OCI-M2 (cell line): ENCODE results near the gene C1orf226.
"Not testable (repeated sequence)": the region's sequence is repeated elsewhere in the genome, so short reads cannot be mapped to it uniquely, and the experiment has no call there.

Experiments used
- DNase-seq: peaks from one replicate; lab custom pipeline; 2025; ENCODE audit not compliant: unreplicated experiment; lab: John Stamatoyannopoulos, UW

Gene C1orf226, protein sequence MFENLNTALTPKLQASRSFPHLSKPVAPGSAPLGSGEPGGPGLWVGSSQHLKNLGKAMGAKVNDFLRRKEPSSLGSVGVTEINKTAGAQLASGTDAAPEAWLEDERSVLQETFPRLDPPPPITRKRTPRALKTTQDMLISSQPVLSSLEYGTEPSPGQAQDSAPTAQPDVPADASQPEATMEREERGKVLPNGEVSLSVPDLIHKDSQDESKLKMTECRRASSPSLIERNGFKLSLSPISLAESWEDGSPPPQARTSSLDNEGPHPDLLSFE

DNA sequence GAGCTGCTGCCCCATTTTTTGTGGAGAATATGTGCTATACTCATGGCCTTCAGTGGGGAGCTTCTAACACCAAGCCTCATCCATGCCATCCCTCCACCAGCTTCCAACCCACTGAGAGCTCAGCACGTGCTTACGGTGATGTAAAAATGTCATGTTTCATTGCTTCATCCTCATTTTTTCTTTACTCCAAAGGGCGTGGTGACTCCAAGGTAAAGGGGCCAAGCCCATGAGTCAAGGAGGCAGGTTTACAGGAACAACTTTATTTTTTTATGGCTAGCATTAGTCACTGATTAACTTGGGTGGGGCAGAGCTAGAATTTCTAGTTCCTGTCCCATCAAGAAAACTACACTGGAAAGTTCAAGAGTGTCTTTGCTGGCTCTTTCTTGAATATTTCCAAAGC, at the start of gene C1orf226:
C1orf226 (plus strand) TSS at position 346 of the 400 bp plus-strand sequence. CDS start 174 bp downstream, outside the sequence.
- DNase-seq = no peak

DNA sequence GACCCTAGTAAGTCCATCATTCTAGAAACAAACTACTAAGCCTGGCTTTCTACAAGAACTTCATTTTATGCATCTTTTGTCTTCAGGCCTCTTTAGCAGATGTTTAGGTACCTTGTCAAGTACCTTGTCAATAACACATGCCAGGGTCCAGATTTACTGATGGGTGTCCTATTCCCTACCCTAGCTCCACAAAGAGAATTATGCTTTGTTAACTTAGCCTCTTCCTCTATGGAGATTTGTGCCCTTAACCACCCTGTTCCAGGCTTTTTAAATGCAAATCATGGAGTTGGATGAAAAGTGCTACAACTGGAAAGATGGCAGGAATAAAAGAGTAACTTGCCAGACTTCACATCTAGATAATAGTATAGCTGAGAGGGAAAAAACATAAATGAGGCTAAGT, 47.5 kb upstream of the C1orf226 start:
- DNase-seq = no peak

DNA sequence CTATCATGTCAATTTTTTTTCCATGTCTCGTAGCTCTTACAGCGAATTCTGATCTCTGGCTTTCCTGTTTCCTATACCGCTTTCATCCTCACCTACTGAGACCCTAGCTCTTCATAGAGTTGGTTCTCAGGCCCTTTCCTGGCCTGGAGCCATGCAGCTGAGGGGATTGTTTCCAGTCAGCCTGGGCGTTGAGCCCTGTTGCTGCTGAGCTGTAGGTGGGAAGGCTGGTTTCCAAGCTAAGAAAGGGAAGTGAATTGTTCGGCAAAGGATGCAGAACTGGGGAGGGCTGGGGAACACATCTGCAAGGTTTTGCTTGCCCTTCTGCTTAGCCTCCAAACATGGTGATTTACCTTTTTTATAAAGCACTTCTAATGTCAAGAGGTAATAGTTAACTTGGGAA, 46.4 kb upstream of the C1orf226 start:
- no peak for DNase-seq

DNA sequence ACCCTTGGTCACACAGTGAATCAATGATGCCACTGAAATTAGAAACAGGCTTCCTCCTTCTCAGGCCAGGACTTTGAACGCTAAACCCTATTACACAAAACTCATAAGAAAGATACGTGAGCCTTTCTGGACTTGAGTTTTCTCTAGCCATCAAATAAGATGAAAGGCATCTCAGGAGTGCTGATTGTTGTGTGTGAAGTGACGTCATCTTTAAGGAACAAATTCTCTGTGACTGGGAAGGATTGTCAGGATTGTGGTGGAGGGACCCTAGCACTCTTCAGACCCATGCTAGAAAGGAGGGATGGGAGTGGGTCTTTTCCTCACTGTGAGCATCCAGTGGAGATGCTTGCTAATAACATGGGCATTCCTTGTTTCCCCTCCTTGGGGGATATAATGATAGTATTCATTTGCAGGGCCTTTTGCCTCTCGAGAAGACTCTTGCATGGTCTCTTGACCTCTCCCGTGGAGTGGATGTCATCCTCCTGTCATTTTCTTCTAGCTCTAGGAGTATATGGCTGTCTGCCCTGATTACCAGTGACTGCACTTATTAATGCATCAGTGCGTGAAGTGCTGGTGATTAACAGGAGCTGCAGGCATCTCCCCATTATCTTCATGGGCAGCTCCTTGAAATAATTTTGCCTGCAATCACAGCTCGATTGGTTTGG, 44.8 kb upstream of the C1orf226 start:
- DNase-seq = no peak

DNA sequence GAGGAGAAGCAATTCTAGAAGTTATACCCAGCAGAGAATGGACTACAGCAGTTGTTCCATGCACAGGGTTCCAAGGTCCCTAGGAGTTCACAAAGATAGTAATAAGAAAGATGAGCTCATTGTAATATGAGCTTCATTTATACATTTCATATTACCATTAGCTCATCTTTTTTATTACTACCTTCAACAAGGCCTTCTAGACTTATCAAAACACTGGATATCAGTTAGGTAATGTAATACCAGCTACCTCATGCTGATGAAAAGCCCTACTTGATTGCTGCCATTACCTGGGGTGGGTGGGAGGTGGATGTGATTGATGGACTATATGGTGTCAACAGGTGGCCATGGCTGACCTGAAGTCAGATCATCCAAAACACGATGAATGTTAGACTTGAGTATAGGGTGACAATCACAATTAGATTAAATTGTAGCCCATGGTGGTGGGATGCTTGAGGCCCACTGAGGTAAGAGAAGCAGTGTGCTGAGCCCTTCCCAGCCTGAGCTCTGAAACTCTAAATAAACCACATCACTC, 39.0 kb upstream of the C1orf226 start:
- DNase-seq = no peak

DNA sequence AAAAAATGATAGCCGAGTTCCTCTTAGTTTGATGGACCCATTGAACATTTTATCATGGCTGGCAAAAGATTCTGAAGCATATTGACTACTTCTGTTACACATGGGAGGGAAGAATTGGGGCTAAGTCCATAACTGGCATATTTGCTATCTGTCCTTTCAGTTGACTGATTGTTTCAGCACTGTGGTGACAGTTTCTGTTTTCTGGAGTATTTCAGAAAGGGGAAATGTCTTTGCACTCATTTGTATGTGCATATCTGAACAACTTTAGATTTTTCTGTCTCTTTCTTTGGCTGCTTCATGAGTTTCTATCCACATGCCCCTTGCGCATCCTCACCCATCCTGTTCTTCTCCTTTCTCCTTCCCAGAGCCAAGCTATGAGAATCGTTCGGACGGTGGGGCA, 38.1 kb upstream of the C1orf226 start:
- DNase-seq = no peak

DNA sequence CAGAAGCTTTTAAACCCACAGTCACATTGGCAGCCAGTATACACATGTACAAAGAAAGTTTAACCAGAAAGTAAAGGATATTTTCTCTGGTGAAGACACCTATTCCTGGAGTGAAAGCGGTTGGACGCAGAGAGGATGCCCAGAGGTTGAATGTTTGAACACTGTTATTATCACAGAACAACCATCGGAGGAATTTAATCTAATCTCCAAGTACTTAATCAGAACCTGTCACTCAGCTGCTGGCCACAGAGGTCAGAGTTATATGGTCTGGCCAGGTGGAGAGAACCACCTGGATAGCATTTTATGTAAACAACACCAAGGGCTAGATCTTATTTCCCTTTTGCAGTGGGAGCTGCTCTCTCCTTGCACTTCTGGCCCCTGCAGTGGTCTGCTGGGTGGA, 34.2 kb upstream of the C1orf226 start:
- no peak for DNase-seq

DNA sequence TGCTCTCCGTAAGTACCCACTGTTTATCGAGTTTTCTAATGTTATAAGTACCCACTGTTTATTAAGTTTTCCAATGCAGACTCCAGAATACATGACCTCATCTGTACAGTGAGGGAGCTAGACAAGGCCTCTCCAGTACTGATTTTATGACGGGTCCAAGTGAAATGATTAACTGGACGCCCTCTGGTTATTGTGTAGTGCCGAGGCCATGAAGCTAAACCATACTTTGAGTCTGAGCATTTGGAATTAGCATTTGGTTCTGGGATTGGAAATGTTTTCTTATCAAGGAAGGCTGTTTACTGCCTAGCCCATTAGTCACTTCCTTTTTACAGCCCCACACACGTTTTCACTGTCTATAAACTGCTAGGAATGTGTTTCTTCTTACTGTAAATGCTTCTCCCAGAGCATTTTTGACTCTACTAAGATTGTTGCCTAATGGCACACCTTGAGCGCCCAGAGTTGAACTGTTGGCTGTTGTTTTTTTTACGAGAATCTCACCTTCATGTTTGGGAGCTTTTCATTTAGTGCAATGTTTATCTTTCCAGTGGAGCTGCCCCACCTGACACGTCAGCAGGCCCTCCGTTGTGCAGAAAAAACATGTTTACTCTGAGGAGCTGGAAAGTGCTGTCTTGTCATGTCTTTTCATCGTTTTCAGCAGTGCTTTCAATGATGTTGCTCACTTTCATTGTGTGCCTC, 31.7 kb upstream of the C1orf226 start:
- no peak for DNase-seq

DNA sequence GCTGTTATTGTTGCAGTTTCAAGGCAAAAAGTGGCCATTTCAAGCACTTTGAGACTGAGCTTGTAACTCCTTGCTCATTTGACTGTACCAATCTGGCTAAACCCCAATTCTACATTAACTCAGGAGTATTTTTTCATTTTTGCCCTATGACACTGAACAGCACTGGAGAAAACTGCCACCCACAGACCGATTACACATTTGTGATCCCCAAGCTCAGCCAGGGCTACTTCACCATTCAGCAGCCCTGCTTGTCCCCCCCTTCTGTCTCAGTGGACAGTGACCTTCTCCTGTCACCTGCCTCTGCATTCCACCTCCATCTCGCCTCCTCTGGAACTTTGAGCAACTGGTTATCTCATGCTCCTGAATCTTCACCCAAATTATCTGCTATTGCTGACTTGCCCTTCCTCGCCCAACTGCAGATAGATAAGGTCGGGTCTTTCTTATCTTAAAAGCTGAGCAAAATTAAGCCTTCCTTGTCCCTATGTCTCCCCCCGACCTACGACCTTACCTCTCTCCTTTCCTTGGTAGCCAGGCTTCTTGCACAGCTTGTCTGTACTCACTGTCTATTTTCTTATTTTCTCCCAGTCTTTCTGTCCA, 30.2 kb upstream of the C1orf226 start:
- DNase-seq = no peak

DNA sequence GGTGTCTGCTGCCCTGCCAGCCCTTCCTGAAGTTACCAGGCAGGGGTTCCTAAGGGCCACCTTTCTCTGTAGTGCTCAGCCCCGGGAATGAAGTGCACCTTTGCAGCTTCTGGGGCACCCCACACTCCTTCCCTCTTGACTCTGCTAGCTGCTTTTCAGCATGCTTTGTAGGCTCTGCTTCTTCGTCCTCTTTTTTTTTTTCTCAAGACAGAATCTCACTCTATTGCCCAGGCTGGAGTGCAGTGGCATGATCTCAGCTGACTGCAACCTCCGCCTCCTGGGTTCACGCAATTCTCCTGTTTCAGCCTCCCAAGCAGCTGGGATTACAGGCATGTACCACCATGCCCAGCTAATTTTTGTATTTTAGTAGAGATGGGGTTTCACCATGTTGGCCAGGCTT, 29.7 kb upstream of the C1orf226 start:
- DNase-seq = not testable (repeated sequence)

DNA sequence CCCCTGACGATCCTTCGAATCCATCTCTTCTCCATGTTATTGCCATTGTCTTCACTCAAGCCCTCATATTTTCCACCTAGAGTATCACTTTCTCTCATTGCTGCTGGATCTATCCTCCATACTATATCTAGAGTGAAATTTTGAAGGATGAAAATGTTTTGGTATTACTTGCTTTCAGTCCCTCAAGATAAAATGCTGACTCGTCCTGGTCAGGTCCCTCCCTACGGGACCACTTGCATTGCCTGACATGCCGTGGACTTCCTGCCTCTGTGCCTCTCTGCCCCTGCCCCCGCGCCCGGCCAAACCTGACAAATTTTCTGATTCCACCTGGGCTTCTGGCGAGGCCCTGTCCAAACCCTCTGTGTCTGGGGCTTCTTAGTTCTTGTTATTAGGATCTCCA, 28.4 kb upstream of the C1orf226 start:
- DNase-seq = no peak

DNA sequence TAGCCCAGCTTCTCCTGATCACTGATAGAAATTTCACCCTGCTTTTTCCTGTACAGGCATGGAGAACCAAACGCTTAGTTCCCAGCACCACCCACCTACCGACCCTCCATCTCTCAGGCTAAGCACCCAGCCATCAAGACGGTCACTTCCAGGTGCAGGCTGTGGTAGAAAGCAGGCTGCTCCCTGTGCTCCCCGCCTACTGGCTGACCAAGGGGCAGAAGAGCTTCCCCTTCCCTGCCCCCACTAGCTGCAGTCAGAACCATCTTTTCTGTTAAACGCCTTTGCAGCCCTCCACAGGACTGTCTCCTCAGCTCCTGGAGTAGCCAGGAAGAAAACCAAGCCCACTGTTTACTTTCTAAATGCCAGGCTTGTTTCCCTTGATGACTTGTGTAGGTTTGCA, 27.8 kb upstream of the C1orf226 start:
- DNase-seq = no peak

DNA sequence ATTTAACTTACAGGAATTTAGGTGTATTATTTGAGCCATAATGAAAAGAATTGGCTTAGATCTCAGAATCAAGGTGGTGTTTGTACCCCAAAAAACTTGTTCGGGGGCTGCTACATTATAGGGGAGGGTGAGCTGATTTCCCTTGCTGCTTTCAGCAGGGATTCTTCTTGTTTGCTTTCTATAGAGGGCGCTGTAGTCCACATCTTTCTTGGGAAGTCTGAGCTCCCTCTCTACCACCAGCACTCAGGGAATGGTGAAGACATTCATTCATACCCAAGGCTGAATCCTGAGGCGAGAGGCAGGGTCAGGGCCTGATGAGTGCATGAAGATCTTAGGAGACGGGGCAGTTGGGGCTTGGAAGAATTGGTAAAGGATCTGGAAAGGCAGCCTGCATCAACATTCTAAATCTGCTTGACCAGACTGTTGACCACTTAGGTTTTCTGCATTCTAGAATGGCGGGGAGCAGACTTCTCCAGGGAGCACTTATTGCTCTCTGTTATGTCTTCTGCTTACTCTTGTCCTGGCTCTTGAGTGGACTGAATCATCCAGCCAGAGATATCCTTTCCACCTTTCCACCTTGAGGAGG, 23.8 kb upstream of the C1orf226 start:
- no peak for DNase-seq

DNA sequence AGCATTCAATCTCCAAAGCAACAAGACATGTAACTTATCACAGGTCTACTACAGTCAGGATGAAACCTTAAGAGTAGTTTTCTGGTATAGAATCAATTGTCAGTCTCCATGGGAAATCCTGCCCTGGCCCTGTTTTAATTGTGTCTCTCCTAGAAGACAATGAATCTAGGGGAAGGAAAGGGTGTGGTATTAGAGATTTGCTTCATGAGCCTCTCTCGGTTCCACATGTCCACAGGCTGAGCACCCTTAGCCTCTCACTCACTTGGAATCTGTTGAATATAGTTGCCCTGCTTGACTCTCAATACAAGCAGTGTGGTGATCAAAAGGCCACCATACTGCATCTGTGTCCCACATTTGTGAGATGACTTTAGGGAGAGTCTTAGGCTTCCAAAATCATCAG, 22.6 kb upstream of the C1orf226 start:
- no peak for DNase-seq

DNA sequence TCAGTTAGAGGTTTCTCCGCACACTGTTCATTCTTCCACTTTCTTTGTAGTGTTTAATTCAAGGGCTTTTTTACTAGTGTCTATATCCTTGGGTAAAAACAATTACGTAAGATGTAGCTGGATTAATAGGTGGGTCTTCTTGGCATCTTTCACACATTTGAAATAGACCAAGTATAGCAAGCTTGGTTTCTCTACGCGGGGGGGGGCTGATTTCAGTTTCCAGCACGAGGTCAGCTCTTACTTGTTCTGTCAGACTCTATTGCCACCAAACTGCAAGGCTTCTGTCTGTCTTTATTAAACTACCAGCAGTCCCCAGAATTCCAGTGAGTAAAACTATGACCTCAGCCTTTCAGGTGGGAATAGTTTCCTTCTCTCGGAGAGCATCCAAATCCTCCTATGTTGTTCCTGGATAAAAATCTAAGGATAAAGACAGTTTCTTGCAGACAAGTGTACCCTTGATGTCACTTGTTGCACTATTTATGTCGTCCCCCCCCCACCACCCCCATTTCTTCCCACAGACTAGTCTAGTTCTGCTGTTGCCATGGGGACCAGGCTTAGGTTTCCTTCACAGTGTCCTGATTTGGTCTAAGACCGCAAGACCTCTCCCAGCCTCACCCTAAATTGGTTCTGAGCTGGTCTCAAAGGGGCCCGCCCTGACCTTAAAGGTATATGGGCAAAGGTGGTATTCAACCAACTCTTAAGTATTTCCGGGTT, 21.8 kb upstream of the C1orf226 start:
- DNase-seq = no peak

DNA sequence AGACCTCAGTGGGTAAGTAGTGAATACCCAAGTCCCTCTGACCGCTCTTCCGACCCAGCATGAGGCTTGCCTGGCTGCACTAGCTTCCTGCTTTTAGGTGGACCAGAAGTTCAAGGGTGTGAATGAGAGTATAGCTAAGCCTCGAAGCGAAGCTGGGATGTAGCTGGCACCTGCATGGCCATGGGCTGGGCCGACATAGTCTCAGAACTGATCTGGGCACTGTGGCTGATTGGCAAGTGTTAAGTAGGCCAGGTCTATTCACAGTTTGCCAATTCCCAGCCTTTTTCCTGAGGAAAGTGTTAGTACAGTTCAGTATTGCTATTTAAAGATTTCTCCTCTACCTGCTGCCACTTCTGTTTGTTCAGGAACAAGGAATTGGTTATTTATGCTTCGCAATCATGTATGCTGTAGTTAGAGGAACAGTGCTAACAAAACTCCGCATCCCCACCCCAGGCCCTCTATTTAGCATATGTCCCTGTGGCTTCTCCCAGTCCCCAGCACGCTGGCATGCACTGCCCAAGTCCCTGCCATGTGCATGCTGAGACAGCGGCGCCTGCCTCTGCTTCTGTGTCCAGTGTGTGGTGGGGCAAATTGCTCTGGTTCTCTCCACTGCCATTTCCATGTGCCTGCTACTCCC, 21.2 kb upstream of the C1orf226 start:
- DNase-seq = no peak

DNA sequence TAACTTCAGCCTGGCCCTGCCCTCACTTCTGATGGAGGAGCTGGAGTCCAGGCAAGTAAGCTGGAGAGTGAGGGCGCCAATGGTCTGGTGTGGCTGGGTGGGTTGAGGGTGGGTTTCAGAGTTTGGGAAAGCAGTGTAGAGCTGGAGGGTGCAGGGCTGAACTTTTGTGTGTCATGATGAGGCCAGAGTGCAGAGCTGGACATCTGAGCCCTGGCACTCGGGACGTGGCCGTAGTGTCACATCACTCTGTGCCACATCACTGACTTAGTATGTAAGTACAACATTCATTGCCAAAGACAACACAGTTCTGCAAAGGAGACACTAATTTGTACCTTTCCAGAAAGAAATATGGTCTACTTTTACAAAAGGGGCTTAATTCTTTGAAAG, 20.7 kb upstream of the C1orf226 start:
- no peak for DNase-seq

DNA sequence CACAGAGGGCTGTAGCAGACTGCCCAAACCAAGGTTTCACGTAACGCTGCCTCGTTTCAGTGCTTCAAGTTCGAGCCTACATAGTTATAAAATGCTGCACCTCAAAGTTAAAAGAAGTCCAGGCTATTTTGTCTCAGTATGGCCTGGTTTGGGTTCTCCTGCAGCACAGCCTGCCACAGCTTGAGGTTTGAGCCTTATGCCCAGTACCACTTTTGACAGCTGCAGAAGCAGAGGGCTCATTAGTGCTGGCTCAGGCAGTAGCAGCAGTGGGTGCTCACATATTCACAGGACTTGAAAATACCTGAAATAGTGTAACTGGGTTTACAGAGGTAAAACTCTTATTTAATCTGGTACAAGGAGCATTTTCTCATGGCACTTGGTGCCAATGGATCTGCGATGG, 20.2 kb upstream of the C1orf226 start:
- no peak for DNase-seq

DNA sequence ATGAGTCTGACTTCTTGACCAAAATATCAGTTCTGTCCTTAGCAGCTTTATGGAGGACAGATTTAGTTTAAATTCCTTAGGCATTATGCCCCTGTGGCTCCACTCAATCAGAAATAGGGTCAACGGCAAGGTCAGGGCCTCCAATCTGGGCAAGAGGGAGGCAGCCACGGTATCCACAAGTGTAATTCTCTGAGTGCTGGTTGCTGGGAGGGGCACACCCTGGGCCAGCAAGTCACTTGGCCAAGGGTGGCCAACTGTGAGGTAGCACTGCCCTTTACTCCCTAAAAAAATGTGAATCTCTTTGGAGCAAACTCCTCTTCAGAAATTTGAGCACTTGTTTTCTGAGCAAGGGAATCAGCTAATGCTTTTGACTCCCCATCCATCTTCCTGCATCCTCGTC, 17.7 kb upstream of the C1orf226 start:
- DNase-seq = no peak

DNA sequence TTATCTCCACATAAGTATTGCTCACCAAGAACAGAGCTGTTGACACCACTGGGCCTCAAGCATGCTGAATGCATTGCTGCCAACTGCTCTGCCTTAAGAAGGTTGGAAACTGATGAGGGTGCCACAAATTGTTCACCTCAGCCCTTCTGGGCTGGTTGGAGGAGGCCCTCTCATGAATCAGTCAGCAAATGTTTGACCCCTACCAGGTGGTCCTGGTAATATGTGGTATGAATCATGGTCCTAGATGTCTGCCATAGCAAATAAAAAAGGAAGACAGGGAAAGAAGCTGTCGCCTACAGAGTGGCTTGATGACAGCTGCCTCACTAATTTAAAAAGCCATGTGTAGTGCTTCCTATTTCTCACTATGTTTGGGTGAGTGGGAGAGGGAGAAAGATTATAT, 17.0 kb upstream of the C1orf226 start:
- no peak for DNase-seq
